ENCODE measurements around the gene TBC1D16.

GRCh38 chr17:79901131-79901530 is 134.5 kb downstream of the TBC1D16 start:
- TF ChIP-seq POLR2A (IDR thresholded peaks at IDR 0.05) (no peak), CTCF (IDR thresholded peaks at IDR 0.05) (no peak)
